Measurements from ENCODE around the gene PON3.

Gene PON3

DNA sequence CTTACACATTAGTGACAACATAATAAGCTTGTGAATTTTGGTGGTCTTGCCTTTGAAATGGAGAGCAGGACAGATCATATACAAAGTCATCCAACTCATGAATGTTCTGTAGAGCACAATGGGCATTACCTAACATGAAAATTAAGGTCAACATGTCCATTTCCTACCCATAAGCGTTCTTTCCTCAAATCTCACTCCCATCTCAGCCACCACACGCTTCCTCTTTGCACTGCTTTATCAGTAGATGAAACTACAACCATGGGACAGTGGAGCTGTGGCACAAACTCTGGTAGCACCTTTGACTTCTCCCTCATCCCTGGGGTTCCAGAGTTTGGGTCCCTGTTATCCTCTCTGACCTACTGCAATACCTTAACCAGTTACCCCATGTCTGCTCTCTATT is 36.4 kb upstream of the PON3 start:
- H3K4me1 ChIP-seq (ENCODE audit: low read length) = peaks cover 7% of the 10 kb centered on the region
- no peaks in the 10 kb centered on the region for H3K36me3 ChIP-seq (replicated peaks; ENCODE audit: insufficient read depth, low read length)
- H3K79me2 ChIP-seq (ENCODE audit: low read length) = peaks cover 10% of the 10 kb centered on the region
- TF ChIP-seq, protein P1, sequence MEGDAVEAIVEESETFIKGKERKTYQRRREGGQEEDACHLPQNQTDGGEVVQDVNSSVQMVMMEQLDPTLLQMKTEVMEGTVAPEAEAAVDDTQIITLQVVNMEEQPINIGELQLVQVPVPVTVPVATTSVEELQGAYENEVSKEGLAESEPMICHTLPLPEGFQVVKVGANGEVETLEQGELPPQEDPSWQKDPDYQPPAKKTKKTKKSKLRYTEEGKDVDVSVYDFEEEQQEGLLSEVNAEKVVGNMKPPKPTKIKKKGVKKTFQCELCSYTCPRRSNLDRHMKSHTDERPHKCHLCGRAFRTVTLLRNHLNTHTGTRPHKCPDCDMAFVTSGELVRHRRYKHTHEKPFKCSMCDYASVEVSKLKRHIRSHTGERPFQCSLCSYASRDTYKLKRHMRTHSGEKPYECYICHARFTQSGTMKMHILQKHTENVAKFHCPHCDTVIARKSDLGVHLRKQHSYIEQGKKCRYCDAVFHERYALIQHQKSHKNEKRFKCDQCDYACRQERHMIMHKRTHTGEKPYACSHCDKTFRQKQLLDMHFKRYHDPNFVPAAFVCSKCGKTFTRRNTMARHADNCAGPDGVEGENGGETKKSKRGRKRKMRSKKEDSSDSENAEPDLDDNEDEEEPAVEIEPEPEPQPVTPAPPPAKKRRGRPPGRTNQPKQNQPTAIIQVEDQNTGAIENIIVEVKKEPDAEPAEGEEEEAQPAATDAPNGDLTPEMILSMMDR (IDR thresholded peaks at IDR 0.05; ENCODE audit: low read length) = no peak
- TF ChIP-seq EZH2 (optimal IDR thresholded peaks at IDR 0.05; ENCODE audit: low read depth, low read length) = no peak
- TF ChIP-seq EZH2phosphoT487 (IDR thresholded peaks at IDR 0.05; ENCODE audit: low read length) = no peak
- H3K27ac ChIP-seq (ENCODE audit: low read length) = no peak overlapping the region
- H3F3A ChIP-seq (ENCODE audit: insufficient read depth, low read length) = peaks cover 7% of the 10 kb centered on the region; the same call in 1 of the 2 replicates
- no peak overlapping the region for H3K4me3 ChIP-seq (ENCODE audit: low read length)
- H3K9me2 ChIP-seq (replicated peaks; ENCODE audit: insufficient read depth, low read length) = no peaks in the 10 kb centered on the region
- H3K4me2 ChIP-seq (ENCODE audit: low read depth, low read length) = no peak overlapping the region
- no peak overlapping the region for H2AFZ ChIP-seq (ENCODE audit: low read length)
- H3K9me3 ChIP-seq (replicated peaks; ENCODE audit: insufficient read depth, low read length) = no peaks in the 10 kb centered on the region
- no peak for DNase-seq
- no peak overlapping the region for H3K9ac ChIP-seq (ENCODE audit: low read length)
- no peaks in the 10 kb centered on the region for H4K20me1 ChIP-seq (ENCODE audit: insufficient read depth, low read length)
- H3K27me3 ChIP-seq (replicated peaks; ENCODE audit: insufficient read depth, low read length) = no peaks in the 10 kb centered on the region

DNA sequence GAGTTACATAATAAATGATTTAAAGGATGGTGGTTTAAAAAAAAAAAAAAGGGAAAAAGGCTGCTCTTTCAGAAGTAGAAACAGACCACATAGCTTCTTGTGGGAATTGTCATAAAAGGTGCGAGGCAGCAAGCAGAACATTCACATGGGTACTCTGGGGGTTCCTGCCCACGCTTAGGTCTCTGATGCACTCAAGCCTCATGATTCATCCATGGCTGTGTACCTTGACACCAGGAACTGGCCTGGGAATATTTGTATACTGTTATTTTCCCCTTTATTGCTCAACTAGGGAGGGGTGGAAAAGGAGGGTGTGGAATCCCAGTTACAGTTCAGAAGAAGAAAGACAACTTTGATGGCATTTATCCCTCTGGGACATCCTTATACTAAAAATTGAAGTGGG is 34.7 kb upstream of the PON3 start:
- H3K9me3 ChIP-seq (replicated peaks; ENCODE audit: insufficient read depth, low read length) = no peaks in the 10 kb centered on the region
- no peaks in the 10 kb centered on the region for H3K27me3 ChIP-seq (replicated peaks; ENCODE audit: insufficient read depth, low read length)
- H3F3A ChIP-seq (ENCODE audit: insufficient read depth, low read length) = peaks cover 7% of the 10 kb centered on the region; the same call in 1 of the 2 replicates
- no peaks in the 10 kb centered on the region for H3K9me2 ChIP-seq (replicated peaks; ENCODE audit: insufficient read depth, low read length)
- no peak for DNase-seq
- H3K4me1 ChIP-seq (ENCODE audit: low read length) = peaks cover 7% of the 10 kb centered on the region
- no peak overlapping the region for H3K4me2 ChIP-seq (ENCODE audit: low read depth, low read length)
- H2AFZ ChIP-seq (ENCODE audit: low read length) = no peak overlapping the region
- H3K9ac ChIP-seq (ENCODE audit: low read length) = no peak overlapping the region
- H3K4me3 ChIP-seq (ENCODE audit: low read length) = no peak overlapping the region
- H4K20me1 ChIP-seq (ENCODE audit: insufficient read depth, low read length) = no peaks in the 10 kb centered on the region
- H3K36me3 ChIP-seq (replicated peaks; ENCODE audit: insufficient read depth, low read length) = no peaks in the 10 kb centered on the region
- peaks cover 10% of the 10 kb centered on the region for H3K79me2 ChIP-seq (ENCODE audit: low read length)
- no peak overlapping the region for H3K27ac ChIP-seq (ENCODE audit: low read length)
- TF ChIP-seq EZH2 (optimal IDR thresholded peaks at IDR 0.05; ENCODE audit: low read depth, low read length) = no peak
- TF ChIP-seq, protein P1 (IDR thresholded peaks at IDR 0.05; ENCODE audit: low read length) = no peak
- TF ChIP-seq EZH2phosphoT487 (IDR thresholded peaks at IDR 0.05; ENCODE audit: low read length) = no peak

DNA sequence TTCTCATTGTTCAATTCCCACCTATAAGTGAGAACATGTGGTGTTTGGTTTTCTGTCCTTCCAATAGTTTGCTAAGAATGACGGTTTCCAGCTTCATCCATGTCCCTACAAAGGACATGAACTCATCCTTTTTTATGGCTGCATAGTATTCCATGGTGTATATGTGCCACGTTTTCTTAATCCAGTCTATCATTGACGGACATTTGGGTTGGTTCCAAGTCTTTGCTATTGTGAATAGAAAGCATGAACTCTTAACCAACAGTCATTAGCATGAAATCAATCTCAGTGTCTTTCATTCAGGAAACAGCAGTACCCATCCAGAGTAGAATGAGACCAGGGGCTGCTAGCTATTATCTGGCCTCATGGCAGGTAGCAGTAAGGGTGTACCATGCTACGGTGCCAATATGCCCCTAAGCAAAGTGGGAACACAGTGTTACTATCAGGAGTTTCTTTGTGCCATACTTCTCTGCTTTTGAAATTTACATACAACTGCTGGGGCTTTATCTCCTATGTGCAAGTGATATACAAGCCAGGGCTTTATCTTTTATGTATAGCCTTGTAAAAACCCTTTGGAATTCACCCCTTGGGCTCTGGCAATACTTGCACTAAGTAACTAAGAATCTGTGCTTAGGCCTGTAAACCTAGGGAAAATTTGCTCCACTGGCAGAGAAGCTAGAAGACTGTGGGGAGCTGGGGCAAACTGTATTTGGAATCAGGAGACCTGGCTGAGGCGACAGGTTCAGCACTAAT is 33.2 kb upstream of the PON3 start:
- Histone ChIP-seq H2AFZ (ENCODE audit: low read length) (no peak overlapping the region), H3K36me3 (replicated peaks; ENCODE audit: insufficient read depth, low read length) (no peaks in the 10 kb centered on the region), H3K9me3 (replicated peaks; ENCODE audit: insufficient read depth, low read length) (no peaks in the 10 kb centered on the region), H3K79me2 (ENCODE audit: low read length) (peaks cover 10% of the 10 kb centered on the region), H3K4me2 (ENCODE audit: low read depth, low read length) (no peak overlapping the region), H3K4me3 (ENCODE audit: low read length) (no peak overlapping the region), H3K4me1 (ENCODE audit: low read length) (peaks cover 7% of the 10 kb centered on the region), H3K27me3 (replicated peaks; ENCODE audit: insufficient read depth, low read length) (no peaks in the 10 kb centered on the region), H3F3A (ENCODE audit: insufficient read depth, low read length) (no peaks in the 10 kb centered on the region), H3K9ac (ENCODE audit: low read length) (no peak overlapping the region), H3K27ac (ENCODE audit: low read length) (no peak overlapping the region), H4K20me1 (ENCODE audit: insufficient read depth, low read length) (no peaks in the 10 kb centered on the region), H3K9me2 (replicated peaks; ENCODE audit: insufficient read depth, low read length) (no peaks in the 10 kb centered on the region)
- TF ChIP-seq, protein P1 (IDR thresholded peaks at IDR 0.05; ENCODE audit: low read length) = no peak
- TF ChIP-seq EZH2phosphoT487 (IDR thresholded peaks at IDR 0.05; ENCODE audit: low read length) (no peak), EZH2 (optimal IDR thresholded peaks at IDR 0.05; ENCODE audit: low read depth, low read length) (no peak)
- no peak for DNase-seq
